Measurements from ENCODE around the gene PERM1.
"Not testable (repeated sequence)": the region's sequence is repeated elsewhere in the genome, so short reads cannot be mapped to it uniquely, and the experiment has no call there.

PERM1 gene

DNA sequence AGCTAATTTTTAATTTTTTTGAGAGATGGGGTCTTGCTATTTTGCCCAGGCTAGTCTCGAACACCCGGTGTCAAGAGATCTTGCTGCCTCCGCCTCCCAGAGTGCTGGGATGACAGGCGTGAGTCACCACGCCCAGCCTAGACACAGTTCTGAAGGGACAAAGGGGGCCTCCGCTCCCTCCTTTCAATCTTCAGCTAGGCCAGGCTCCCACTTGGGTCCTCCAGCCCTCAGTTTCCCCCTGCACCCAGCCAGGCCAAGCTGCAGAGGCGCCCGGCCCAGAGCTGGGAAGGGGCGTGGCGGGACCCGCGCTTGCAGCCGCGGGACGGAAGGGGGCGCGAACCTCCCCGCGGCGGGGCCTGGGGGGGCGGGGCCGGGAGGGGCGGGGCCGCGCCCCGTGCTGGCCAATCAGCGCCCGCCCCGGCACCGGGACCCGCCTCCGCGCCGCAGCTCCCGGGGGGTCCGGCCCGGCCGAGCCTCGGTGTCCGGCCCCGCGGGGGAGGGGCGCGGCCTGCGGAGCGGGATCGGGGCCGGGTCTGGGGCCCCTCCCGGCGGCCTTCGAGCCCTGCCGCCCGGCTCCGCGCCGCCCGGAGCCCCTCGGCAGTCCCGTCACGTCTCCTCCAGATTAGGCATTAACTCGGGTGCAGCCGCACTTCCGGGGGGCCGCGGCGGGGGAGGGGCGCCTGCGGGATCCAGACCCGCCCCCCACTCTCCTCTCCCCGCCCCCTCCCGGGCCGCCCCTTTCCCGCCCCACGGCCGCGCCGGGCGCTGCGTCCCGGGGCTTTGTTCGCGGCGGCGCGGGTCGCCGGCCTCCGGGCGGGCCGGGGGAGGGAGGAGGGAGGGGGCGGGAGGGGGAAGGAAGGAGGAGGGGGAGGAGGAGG is 37.5 kb upstream of the PERM1 start:
- Histone ChIP-seq H4K20me1 (peaks cover 0 to 35% (median 15%) of the 10 kb centered on the region in 11 experiments; a peak in 15 of 22 replicates), H3K4me3 (peak overlapping the region; percentile 47 to 71 (median 60)), H3K27ac (peak overlapping the region in 10 of 11 experiments; percentile 63 to 88 (median 74); a peak in 20 of 22 replicates), H3K36me3 (no peaks in the 10 kb centered on the region), H3K27me3 (peaks cover 3 to 25% (median 14%) of the 10 kb centered on the region in 11 experiments; a peak in 18 of 22 replicates), H3K4me1 (peaks cover 45 to 63% (median 52%) of the 10 kb centered on the region in 10 experiments), H3K4me2 (peak overlapping the region in 7 of 11 experiments; percentile 26 to 84 (median 41); a peak in 11 of 22 replicates), H3K9me3 (replicated peaks in 1 of 11) (no peaks in the 10 kb centered on the region), H3K9ac (peak overlapping the region; percentile 69 to 80 (median 78); a peak in 20 of 22 replicates)
- TF ChIP-seq Cebpa-rat (IDR thresholded peaks at IDR 0.05): no peak

DNA sequence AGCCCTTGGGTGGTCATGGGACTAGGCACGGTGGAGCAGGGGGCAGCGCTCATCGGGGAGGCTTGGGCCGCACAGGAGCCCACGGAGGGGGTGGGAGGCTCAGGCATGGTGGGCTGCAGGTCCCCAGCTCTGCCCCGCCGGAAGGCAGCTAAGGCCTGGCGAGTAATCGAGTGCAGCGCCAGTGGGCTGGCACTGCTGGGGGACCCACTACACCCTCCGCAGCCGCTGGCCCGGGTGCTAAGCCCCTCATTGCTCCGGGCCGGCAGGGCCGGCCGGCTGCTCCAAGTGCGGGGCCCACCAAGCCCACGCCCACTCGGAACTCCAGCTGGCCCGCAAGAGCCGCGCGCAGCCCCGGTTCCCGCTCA is 36.4 kb upstream of the PERM1 start:
- H3K27ac ChIP-seq; H3K9me3 ChIP-seq (replicated peaks in 1 of 11); H3K36me3 ChIP-seq; H3K4me2 ChIP-seq; H3K9ac ChIP-seq; H3K4me3 ChIP-seq: not testable (repeated sequence)
- H4K20me1 ChIP-seq: peaks cover 0 to 25% (median 10%) of the 10 kb centered on the region in 11 experiments; a peak in 15 of 22 replicates
- H3K4me1 ChIP-seq: peaks cover 46 to 61% (median 52%) of the 10 kb centered on the region in 10 experiments
- H3K27me3 ChIP-seq: peaks cover 3 to 25% (median 14%) of the 10 kb centered on the region in 11 experiments; a peak in 18 of 22 replicates

DNA sequence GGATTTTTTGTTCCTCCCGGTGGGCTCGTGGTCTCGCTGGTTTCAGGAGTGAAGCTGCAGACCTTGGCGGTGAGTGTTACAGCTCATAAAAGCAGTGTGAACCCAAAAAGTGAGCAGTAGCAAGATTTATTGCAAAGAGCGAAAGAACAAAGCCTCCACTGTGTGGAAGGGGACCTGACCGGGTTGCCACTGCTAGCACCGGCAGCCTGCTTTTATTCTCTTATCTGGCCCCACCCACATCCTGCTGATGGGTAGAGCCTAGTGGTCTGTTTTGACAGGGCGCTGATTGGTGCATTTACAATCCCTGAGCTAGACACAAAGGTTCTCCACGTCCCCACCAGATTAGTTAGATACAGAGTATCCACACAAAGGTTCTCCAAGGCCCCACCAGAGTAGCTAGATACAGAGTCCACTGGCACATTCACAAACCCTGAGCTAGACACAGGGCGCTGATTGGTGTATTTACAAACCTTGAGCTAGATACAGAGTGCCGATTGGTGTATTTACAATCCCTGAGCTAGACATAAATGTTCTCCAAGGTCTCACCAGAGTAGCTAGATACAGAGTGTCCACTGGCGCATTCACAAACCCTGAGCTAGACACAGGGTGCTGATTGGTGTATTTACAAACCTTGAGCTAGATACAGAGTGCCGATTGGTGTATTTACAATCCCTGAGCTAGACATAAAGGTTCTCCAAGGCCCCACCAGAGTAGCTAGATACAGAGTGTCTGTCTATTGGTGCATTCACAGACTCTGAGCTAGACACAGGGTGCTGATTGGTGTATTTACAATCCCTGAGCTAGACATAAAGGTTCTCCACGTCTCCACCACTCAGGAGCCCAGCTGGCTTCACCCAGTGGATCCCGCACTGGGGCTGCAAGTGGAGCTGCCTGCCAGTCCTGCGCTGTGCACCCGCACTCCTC is 35.8 kb upstream of the PERM1 start:
- not testable (repeated sequence) for H3K9me3 ChIP-seq (replicated peaks in 1 of 11); H3K27ac ChIP-seq; H3K4me3 ChIP-seq; H3K36me3 ChIP-seq; H3K9ac ChIP-seq
- H3K4me2 ChIP-seq: 0 out of 22 replicates have a peak overlapping the region, but pooled peaks of 1 of the 11 experiments have one; percentile 7
- H3K27me3 ChIP-seq: peaks cover 1 to 23% (median 14%) of the 10 kb centered on the region in 11 experiments; a peak in 18 of 22 replicates
- H3K4me1 ChIP-seq: peaks cover 42 to 57% (median 48%) of the 10 kb centered on the region in 10 experiments
- H4K20me1 ChIP-seq: peaks cover 0 to 18% (median 10%) of the 10 kb centered on the region in 11 experiments; a peak in 15 of 22 replicates

DNA sequence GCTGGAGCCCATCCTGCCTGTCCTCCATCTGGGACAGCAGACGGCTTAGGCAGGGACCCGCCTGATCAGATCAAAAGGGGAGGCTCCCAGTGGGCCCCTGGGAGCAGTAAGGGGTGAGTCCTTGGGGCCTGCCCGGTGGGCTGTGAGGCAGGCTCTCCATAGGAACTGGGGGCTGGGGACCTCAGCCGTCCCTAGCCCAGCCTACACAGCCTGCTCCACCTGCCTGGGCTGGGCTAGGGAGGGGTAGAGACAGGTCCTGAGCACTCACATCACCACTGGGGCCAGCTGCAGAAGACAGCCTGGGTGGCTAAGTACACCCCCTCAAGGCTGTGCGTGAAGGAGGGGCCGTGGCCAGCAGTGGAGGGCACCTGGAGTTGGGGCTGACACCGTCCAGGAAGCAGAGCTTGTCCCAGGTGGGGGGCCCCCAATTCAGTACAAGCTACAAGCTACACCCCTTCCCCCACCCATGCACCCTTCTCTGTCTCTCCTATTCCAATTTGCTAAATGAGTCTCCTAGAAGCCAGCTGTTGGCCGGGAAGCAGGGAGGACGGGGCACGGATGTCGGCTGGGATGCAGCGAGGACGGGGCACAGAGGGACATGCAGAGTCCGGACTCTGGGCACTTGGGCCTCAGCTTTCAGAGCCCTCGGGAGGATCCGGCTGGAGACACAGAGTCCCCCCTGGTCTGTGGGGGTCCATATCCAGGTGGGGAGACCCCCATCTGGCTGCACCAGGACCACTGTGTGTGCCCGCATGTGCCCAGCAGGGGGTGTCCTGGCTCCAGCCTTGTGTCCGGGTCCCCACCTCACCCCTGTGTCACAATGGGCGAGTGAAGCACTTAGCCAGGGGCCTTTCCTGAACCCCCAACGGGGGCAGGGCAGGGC is 33.1 kb upstream of the PERM1 start:
- peak overlapping the region; percentile 63 to 81 (median 68); a peak in 18 of 20 replicates for H3K4me3 ChIP-seq
- peak overlapping the region in 10 of 11 experiments; percentile 43 to 84 (median 78); a peak in 18 of 22 replicates for H3K27ac ChIP-seq
- H3K4me2 ChIP-seq: peak overlapping the region; percentile 94 to 99 (median 97)
- H3K9ac ChIP-seq: peak overlapping the region; percentile 70 to 82 (median 79); a peak in 21 of 22 replicates
- peaks cover 0 to 13% (median under 1%) of the 10 kb centered on the region in 11 experiments; a peak in 9 of 22 replicates for H3K27me3 ChIP-seq
- no peak for TF ChIP-seq Cebpa-rat (IDR thresholded peaks at IDR 0.05)
- H3K9me3 ChIP-seq (replicated peaks in 1 of 11): peaks cover 0 to 1% (median 0%) of the 10 kb centered on the region in 11 experiments; a peak in 2 of 22 replicates
- peaks cover 29 to 44% (median 35%) of the 10 kb centered on the region in 10 experiments for H3K4me1 ChIP-seq
- no peaks in the 10 kb centered on the region for H4K20me1 ChIP-seq
- no peaks in the 10 kb centered on the region for H3K36me3 ChIP-seq

DNA sequence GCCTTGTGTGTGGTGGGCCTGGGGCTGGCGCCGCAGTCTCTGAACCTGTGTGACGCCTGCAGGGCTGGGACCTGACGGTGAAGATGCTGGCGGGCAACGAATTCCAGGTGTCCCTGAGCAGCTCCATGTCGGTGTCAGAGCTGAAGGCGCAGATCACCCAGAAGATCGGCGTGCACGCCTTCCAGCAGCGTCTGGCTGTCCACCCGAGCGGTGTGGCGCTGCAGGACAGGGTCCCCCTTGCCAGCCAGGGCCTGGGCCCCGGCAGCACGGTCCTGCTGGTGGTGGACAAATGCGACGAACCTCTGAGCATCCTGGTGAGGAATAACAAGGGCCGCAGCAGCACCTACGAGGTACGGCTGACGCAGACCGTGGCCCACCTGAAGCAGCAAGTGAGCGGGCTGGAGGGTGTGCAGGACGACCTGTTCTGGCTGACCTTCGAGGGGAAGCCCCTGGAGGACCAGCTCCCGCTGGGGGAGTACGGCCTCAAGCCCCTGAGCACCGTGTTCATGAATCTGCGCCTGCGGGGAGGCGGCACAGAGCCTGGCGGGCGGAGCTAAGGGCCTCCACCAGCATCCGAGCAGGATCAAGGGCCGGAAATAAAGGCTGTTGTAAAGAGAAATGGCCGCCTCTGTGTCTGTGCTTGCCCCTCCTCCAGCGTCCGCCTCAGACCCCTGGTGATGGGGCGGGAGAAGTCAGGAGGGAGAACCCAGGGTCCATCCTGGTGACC is 32.2 kb upstream of the PERM1 start:
- H4K20me1 ChIP-seq: no peaks in the 10 kb centered on the region
- H3K9me3 ChIP-seq (replicated peaks in 1 of 11): peaks cover 0 to 6% (median 0%) of the 10 kb centered on the region in 11 experiments; a peak in 3 of 22 replicates
- no peaks in the 10 kb centered on the region for H3K36me3 ChIP-seq
- H3K27me3 ChIP-seq: peaks cover 0 to 12% (median 0%) of the 10 kb centered on the region in 11 experiments; a peak in 5 of 22 replicates
- H3K4me2 ChIP-seq: peak overlapping the region; percentile 94 to 99 (median 97)
- H3K4me3 ChIP-seq: peak overlapping the region; percentile 63 to 81 (median 68)
- H3K27ac ChIP-seq: peak overlapping the region; percentile 36 to 84 (median 78); a peak in 20 of 22 replicates
- peaks cover 29 to 46% (median 39%) of the 10 kb centered on the region in 10 experiments for H3K4me1 ChIP-seq
- TF ChIP-seq Cebpa-rat (IDR thresholded peaks at IDR 0.05): no peak
- peak overlapping the region; percentile 70 to 82 (median 79) for H3K9ac ChIP-seq

DNA sequence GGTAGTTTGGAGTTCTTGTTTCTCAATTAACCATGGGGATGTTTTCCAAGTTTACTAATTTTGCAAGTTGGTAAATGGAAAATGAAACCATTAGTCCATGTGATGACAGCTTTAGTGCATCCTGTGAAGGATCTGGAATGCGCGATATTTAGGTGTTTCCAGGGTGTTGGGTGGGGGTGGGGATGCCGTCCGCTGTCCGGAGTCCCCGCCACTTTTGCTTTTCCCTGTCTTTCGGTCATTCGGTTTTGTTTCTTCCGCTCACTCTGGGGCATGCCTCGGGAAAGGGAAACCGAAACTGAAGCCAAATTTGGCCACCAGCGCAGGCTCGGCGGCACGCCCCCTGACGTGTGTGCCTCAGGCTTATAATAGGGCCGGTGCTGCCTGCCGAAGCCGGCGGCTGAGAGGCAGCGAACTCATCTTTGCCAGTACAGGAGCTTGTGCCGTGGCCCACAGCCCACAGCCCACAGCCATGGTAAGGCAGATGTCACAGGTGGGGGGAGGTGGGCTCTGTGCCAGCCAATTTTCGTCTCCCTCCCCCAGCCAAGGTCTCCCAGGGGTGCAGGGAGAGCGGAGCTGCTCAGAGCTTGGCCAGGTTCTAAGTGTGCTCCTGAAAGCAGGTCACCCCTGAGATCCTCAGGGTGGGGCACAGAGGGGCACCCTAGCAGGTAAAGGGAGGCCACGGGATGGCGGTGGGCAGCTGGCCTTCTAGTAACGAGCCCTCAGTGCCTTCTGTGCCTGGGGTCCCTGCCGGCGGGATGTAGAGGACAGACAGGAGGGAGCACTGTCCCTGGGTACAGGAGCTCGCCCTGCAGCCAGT is 31.4 kb upstream of the PERM1 start, which contains the start of gene ISG15:
ISG15 (plus strand) TSS at position 393 of the 817 bp plus-strand sequence; CDS start at position 470, 77 bp downstream.
- TF ChIP-seq Cebpa-rat (IDR thresholded peaks at IDR 0.05): no peak
- H4K20me1 ChIP-seq: no peaks in the 10 kb centered on the region
- H3K27ac ChIP-seq: peak within 1 kb of the TSS; percentile 36 to 84 (median 78); a peak in 21 of 22 replicates
- peak within 1 kb of the TSS; percentile 94 to 99 (median 97) for H3K4me2 ChIP-seq
- peaks cover 0 to 6% (median 0%) of the 10 kb centered on the region in 11 experiments; a peak in 3 of 22 replicates for H3K9me3 ChIP-seq (replicated peaks in 1 of 11)
- peaks cover 0 to 12% (median 0%) of the 10 kb centered on the region in 11 experiments; a peak in 5 of 22 replicates for H3K27me3 ChIP-seq
- no peaks in the 10 kb centered on the region for H3K36me3 ChIP-seq
- peak within 1 kb of the TSS; percentile 63 to 81 (median 68) for H3K4me3 ChIP-seq
- H3K9ac ChIP-seq: peak within 1 kb of the TSS; percentile 70 to 82 (median 79)
- H3K4me1 ChIP-seq: peaks cover 29 to 48% (median 41%) of the 10 kb centered on the region in 10 experiments

DNA sequence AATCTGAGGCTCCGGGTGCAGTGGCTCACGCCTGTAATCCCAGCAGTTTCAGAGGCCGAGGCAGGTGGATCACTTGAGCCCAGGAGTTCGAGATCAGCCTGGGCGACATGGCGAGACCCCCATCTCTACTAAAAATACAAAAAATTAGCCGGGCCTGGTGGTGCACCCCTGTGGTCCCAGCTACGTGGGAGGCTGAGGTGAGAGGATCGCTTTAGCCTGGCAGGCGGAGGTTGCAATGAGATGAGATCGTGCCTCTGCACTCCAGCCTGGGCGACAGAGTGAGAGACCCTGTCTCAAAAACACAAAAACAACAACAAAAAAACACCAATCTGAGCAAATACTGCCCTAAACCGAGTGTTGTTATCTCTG is 30.8 kb upstream of the PERM1 start:
- H3K4me2 ChIP-seq: peak overlapping the region; percentile 94 to 99 (median 97)
- H3K4me3 ChIP-seq: peak overlapping the region; percentile 63 to 81 (median 68)
- peak overlapping the region; percentile 3 to 84 (median 78); a peak in 19 of 22 replicates for H3K27ac ChIP-seq
- H3K9me3 ChIP-seq (replicated peaks in 1 of 11); H4K20me1 ChIP-seq; H3K36me3 ChIP-seq: not testable (repeated sequence)
- H3K9ac ChIP-seq: peak overlapping the region; percentile 54 to 82 (median 77); a peak in 21 of 22 replicates
- H3K4me1 ChIP-seq: peaks cover 29 to 48% (median 41%) of the 10 kb centered on the region in 10 experiments
- peaks cover 0 to 12% (median 0%) of the 10 kb centered on the region in 11 experiments; a peak in 5 of 22 replicates for H3K27me3 ChIP-seq

All from BLaER1 treated with 17β-estradiol and CSF1 and Interleukin-3, amounts not matched to agents 10 nM and 100 nM (cell line).